B cell (primary cell): ENCODE results near the gene TMEM201. TPM values are rescaled to one million over a fixed set of nuclear protein-coding genes. Genes with fewer than 3 reads are reported as not detected.

ENCODE experiments used
- ATAC-seq: fragments of 200-7000 bp; cut with Tn5 transposase; one replicate; pipeline ENCODE4 v1.10.0; 2021; ENCODE audit warnings: low read depth, mild to moderate bottlenecking, moderate number of reproducible peaks, moderate library complexity
- CTCF ChIA-PET: fragments of 350-600 bp; sonication (Branson Sonifier 250); formaldehyde crosslinking; loops from one replicate; lab custom pipeline; 2021; ENCODE audit warnings: antibody characterized with exemption, inconsistent platforms; lab: Charles Lee
- POLR2A ChIA-PET: fragments of 350-600 bp; sonication (Branson Sonifier 250); formaldehyde crosslinking; loops from one replicate; lab custom pipeline; 2021; ENCODE audit warnings: antibody characterized with exemption; lab: Charles Lee
- DNase-seq: peaks from one replicate; pipeline ENCODE4 v3.0.0; 2013
- H2AFZ ChIP-seq: 2 replicates; pipeline ENCODE4 v1.6.1; 2012; ENCODE audit warnings: mild to moderate bottlenecking, low read depth, low read length; ENCODE audit not compliant: insufficient read depth, poor library complexity, severe bottlenecking
- H3K27ac ChIP-seq, 2 donors: 1 replicate in 1 of 2; 2 replicates in 1 of 2; pipeline ENCODE4 v1.5.1; 2012 to 2013; ENCODE audit warnings: low read length in 2 of 2, mild to moderate bottlenecking in 2 of 2, moderate library complexity in 1 of 2
- H3K27me3 ChIP-seq, 4 experiments: fragments of 200-600 bp in 1 of 4; sonication (generic) in 1 of 4; replicated peaks in 1 of 4; 1 replicate in 2 of 4; 2 replicates in 2 of 4; pipeline versions ENCODE4 v1.6.1 to v1.7.0; 2013 to 2016; ENCODE audit warnings: low read length in 3 of 4, mild to moderate bottlenecking in 2 of 4, mixed read lengths in 1 of 4, moderate library complexity in 1 of 4; ENCODE audit not compliant: insufficient read depth in 4 of 4, control insufficient read depth in 3 of 4; ENCODE audit errors: control extremely low read depth in 1 of 4
- H3K36me3 ChIP-seq, 2 experiments: replicated peaks in 1 of 2; 1 replicate in 1 of 2; 2 replicates in 1 of 2; pipeline versions ENCODE4 v1.6.1 to v1.7.1; 2013; ENCODE audit warnings: low read length in 1 of 2; ENCODE audit not compliant: insufficient read depth in 2 of 2, control insufficient read depth in 1 of 2; ENCODE audit errors: control extremely low read depth in 1 of 2, extremely low read depth in 1 of 2
- H3K4me1 ChIP-seq, 2 donors: fragments of 200-600 bp in 1 of 2; sonication (generic) in 1 of 2; 1 replicate in 1 of 2; 2 replicates in 1 of 2; pipeline versions ENCODE4 v1.5.1 to v1.6.1; 2013 to 2017; ENCODE audit warnings: low read length in 2 of 2; ENCODE audit not compliant: control insufficient read depth in 2 of 2, insufficient read depth in 2 of 2
- H3K4me2 ChIP-seq: replicated peaks from 2 replicates; pipeline ENCODE3; 2012; ENCODE audit warnings: mild to moderate bottlenecking, low read depth, low read length; ENCODE audit not compliant: poor library complexity, severe bottlenecking
- H3K4me3 ChIP-seq, 5 experiments: fragments of 200-600 bp in 1 of 5; sonication (generic) in 1 of 5; 1 replicate in 3 of 5; 2 replicates in 2 of 5; pipeline versions ENCODE4 v1.5.1 to v1.7.0; 2011 to 2016; ENCODE audit warnings: low read length in 4 of 5, mild to moderate bottlenecking in 4 of 5, low read depth in 2 of 5, control low read depth in 1 of 5, moderate library complexity in 1 of 5; ENCODE audit not compliant: insufficient read depth in 1 of 5; ENCODE audit errors: control extremely low read depth in 1 of 5, extremely low read depth in 1 of 5
- H3K79me2 ChIP-seq: fragments of 200-600 bp; sonication (generic); one replicate; pipeline ENCODE4 v1.6.0; 2016; ENCODE audit warnings: low read length; ENCODE audit not compliant: control insufficient read depth, insufficient read depth
- H3K9ac ChIP-seq: fragments of 200-600 bp; sonication (generic); 2 replicates; pipeline ENCODE4 v1.6.1; 2017; ENCODE audit warnings: mild to moderate bottlenecking, low read length, moderate library complexity
- H3K9me3 ChIP-seq, 3 donors: one replicate each; pipeline versions ENCODE4 v1.6.1 to v1.7.1; 2013; ENCODE audit warnings: low read length in 2 of 3; ENCODE audit not compliant: control insufficient read depth in 2 of 3, insufficient read depth in 1 of 3; ENCODE audit errors: control extremely low read depth in 1 of 3
- H4K20me1 ChIP-seq: 2 replicates; pipeline ENCODE4 v1.6.0; 2012; ENCODE audit warnings: mild to moderate bottlenecking, low read length; ENCODE audit not compliant: insufficient read depth, control insufficient read depth, poor library complexity, severe bottlenecking
- H3K27ac Mint-ChIP-seq: one replicate; pipeline ENCODE4 v1.8.0; 2021; ENCODE audit warnings: mixed read lengths
- H3K27me3 Mint-ChIP-seq: one replicate; pipeline ENCODE4 v1.8.0; 2021; ENCODE audit warnings: mixed read lengths
- H3K4me1 Mint-ChIP-seq: one replicate; pipeline ENCODE4 v1.8.0; 2021; ENCODE audit warnings: mixed read lengths
- H3K4me3 Mint-ChIP-seq: one replicate; pipeline ENCODE4 v1.8.0; 2021; ENCODE audit warnings: mixed read lengths
- H3K9me3 Mint-ChIP-seq: one replicate; pipeline ENCODE4 v1.8.0; 2022; ENCODE audit warnings: mixed read lengths; ENCODE audit not compliant: insufficient read depth
- CTCF ChIP-seq: fragments of 200-600 bp; IDR thresholded peaks from one replicate; pipeline ENCODE4 v1.8.0; 2022; ENCODE audit warnings: antibody characterized with exemption, mild to moderate bottlenecking
- EZH2 ChIP-seq: IDR thresholded peaks from 2 replicates; pipeline ENCODE4 v1.6.1; 2012; ENCODE audit warnings: borderline replicate concordance, low read depth, mild to moderate bottlenecking, moderate library complexity, low read length; ENCODE audit not compliant: insufficient read depth, poor library complexity, severe bottlenecking
- whole genome bisulfite sequencing: methylation state at CpG from one replicate; pipeline ENCODE4 v1.1.5; 2013; ENCODE audit warnings: missing lambda C conversion rate; ENCODE audit not compliant: insufficient coverage; 5-methylcytosine and 5-hydroxymethylcytosine counted together
- intact Hi-C: fragments of 100-400 bp; cut with micrococcal nuclease; formaldehyde crosslinking; loops from one replicate; pipeline ENCODE4 v1.10.0; 2022
- polyA plus RNA-seq: library from polyadenylated mRNA; depleted of rRNA; stranded (reverse); fragments of >200 nt; gene quantifications from 2 replicates; pipeline ENCODE4 v1.2.3, GENCODE V29; 2012
- total RNA-seq, 2 donors: library from RNA; stranded (reverse); fragments of 120-200 nt in 1 of 2; gene quantifications; 1 replicate in 1 of 2; 2 replicates in 1 of 2; pipeline versions ENCODE4 v1.2.3 to v1.2.4, GENCODE V29; 2013 to 2022

Gene TMEM201
- total and polyA plus RNA-seq, 2 donors (not counting 1 experiment from before 2014, with no cell fraction given), result 6.5 to 9.1 TPM

- no peaks in the 10 kb centered on the region for H3K79me2 ChIP-seq
- ChIA-PET POLR2A (no interaction called here), CTCF (no interaction called here)
- H3K9me3 ChIP-seq, result no peaks in the 10 kb centered on the region
- peaks cover 8 to 18% of the 10 kb centered on the region in 2 experiments for H3K36me3 ChIP-seq
- H3K27me3 ChIP-seq, result no peaks in the 10 kb centered on the region
- Mint-ChIP-seq H3K4me3 (no peak overlapping the region), H3K27me3 (no peaks in the 10 kb centered on the region), H3K27ac (no peak overlapping the region), H3K4me1 (no peaks in the 10 kb centered on the region), H3K9me3 (no peaks in the 10 kb centered on the region)
- H4K20me1 ChIP-seq, result no peaks in the 10 kb centered on the region
- 100% methylated on average over 1 of the region's 2 CpGs for whole genome bisulfite sequencing
- no peak overlapping the region for H2AFZ ChIP-seq
- H3K4me2 ChIP-seq, result no peak overlapping the region
- TF ChIP-seq EZH2 (no peak), CTCF (no peak)
- DNase-seq (no peak), ATAC-seq (no peak)
- H3K4me1 ChIP-seq, result no peaks in the 10 kb centered on the region
- intact Hi-C loops, result loop anchor here (10.0 kb wide), 1 partner anchor 1114 kb away; no protein-coding TSS in a partner anchor
- no peak overlapping the region for H3K9ac ChIP-seq
- no peak overlapping the region for H3K27ac ChIP-seq
- H3K4me3 ChIP-seq, result no peak overlapping the region
Measured at GRCh38 chr1:9580942-9581341, 7.8 kb upstream of the TMEM201 start.

GRCh38 chr1:9586147-9586766, 2.5 kb upstream of the TMEM201 start:
- Mint-ChIP-seq H3K4me1 (peaks cover 20% of the 10 kb centered on the region), H3K27ac (no peak overlapping the region), H3K27me3 (no peaks in the 10 kb centered on the region), H3K4me3 (no peak overlapping the region), H3K9me3 (no peaks in the 10 kb centered on the region)
- no peak overlapping the region for H3K27ac ChIP-seq
- intact Hi-C loops, result loop anchor here (10.0 kb wide), 1 partner anchor 1109 kb away; no protein-coding TSS in a partner anchor
- peaks cover 0 to 2% of the 10 kb centered on the region in 2 experiments for H3K36me3 ChIP-seq
- TF ChIP-seq EZH2 (no peak), CTCF (no peak)
- no peaks in the 10 kb centered on the region for H3K27me3 ChIP-seq
- no peak overlapping the region for H3K4me3 ChIP-seq
- DNase-seq (no peak), ATAC-seq (no peak)
- H3K79me2 ChIP-seq, result peaks cover 20% of the 10 kb centered on the region
- no peaks in the 10 kb centered on the region for H3K9me3 ChIP-seq
- WGBS, result 83% methylated on average over 1 of the region's 3 CpGs
- peaks cover 19 to 25% of the 10 kb centered on the region in 2 donors for H3K4me1 ChIP-seq
- no peak overlapping the region for H3K9ac ChIP-seq
- ChIA-PET POLR2A (interaction anchor here (0.6 kb wide), 2 partner anchors 41 to 426 kb away, joined by 4 to 5 read pairs; no protein-coding TSS in a partner anchor), CTCF (interaction anchor here (0.6 to 1.5 kb wide), 4 partner anchors 53 to 1015 kb away, joined by 3 to 4 read pairs (median 3); partner anchors contain the start of gene H6PD)
- H3K4me2 ChIP-seq, result no peak overlapping the region
- H4K20me1 ChIP-seq, result peaks cover 11% of the 10 kb centered on the region
- no peak overlapping the region for H2AFZ ChIP-seq
